Activated T-cell treated with anti-CD3 and anti-CD28 coated beads for 1 hour (primary cell): ENCODE measurements around the gene SWSAP1.
A peak's percentile ranks its signal among the peaks of the same experiment; 100 is the strongest.
"Not testable (repeated sequence)": the region's sequence is repeated elsewhere in the genome, so short reads cannot be mapped to it uniquely, and the experiment has no call there.

Experiments used
- DNase-seq: peaks from one replicate; pipeline ENCODE4 v3.0.0-alpha.2; 2020; ENCODE audit warnings: low read depth

SWSAP1 gene

GRCh38 chr19:11374433-11375142 is at the start of gene SWSAP1:
TSS of gene SWSAP1 (plus strand) at chr19:11374666. CDS start at chr19:11374681, 15 bp downstream.
- peak; percentile 92 for DNase-seq

- DNase-seq: no peak
Observed at GRCh38 chr19:11324748-11325389, 49.6 kb upstream of the SWSAP1 start.

- no peak for DNase-seq
Observed at GRCh38 chr19:11325544-11325943, 48.9 kb upstream of the SWSAP1 start.

- no peak for DNase-seq
Observed at GRCh38 chr19:11330127-11330526, 44.3 kb upstream of the SWSAP1 start.

GRCh38 chr19:11331502-11331901 is 43.0 kb upstream of the SWSAP1 start:
- DNase-seq: no peak

GRCh38 chr19:11332822-11333221 is 41.6 kb upstream of the SWSAP1 start:
- no peak for DNase-seq

- DNase-seq: not testable (repeated sequence)
Observed at GRCh38 chr19:11333838-11334237, 40.6 kb upstream of the SWSAP1 start.

- no peak for DNase-seq
Observed at GRCh38 chr19:11335449-11336146, 38.9 kb upstream of the SWSAP1 start.

- DNase-seq: no peak
Observed at GRCh38 chr19:11337080-11337479, 37.4 kb upstream of the SWSAP1 start.

- DNase-seq: no peak
Observed at GRCh38 chr19:11338121-11338520, 36.3 kb upstream of the SWSAP1 start.

- no peak for DNase-seq
Observed at GRCh38 chr19:11338569-11339253, 35.8 kb upstream of the SWSAP1 start.

- DNase-seq: peak; percentile 72
Observed at GRCh38 chr19:11339254-11340098, 35.0 kb upstream of the SWSAP1 start, which contains the start of gene RAB3D. TSS of gene RAB3D (minus strand) at chr19:11339657. CDS start at chr19:11337399, 2,258 bp downstream.

GRCh38 chr19:11340099-11340467 is 34.4 kb upstream of the SWSAP1 start:
- not testable (repeated sequence) for DNase-seq

GRCh38 chr19:11342429-11342828 is 32.0 kb upstream of the SWSAP1 start:
- DNase-seq: no peak

GRCh38 chr19:11345122-11345803 is 29.2 kb upstream of the SWSAP1 start:
- no peak for DNase-seq

- peak; percentile 95 for DNase-seq
Observed at GRCh38 chr19:11346104-11346940, 28.1 kb upstream of the SWSAP1 start, which contains the start of the genes CCDC159 and TMEM205. TSS of gene CCDC159 (plus strand) at chr19:11346519. CDS start at chr19:11346607, 88 bp downstream. TSS of gene TMEM205 (minus strand) at chr19:11346268. CDS start at chr19:11345619, 649 bp downstream.

- DNase-seq: no peak
Observed at GRCh38 chr19:11347546-11348039, 26.9 kb upstream of the SWSAP1 start.

GRCh38 chr19:11349171-11349570 is 25.3 kb upstream of the SWSAP1 start:
- DNase-seq: no peak

GRCh38 chr19:11354102-11354501 is 20.4 kb upstream of the SWSAP1 start:
- not testable (repeated sequence) for DNase-seq
